OCI-LY1 (cell line): ENCODE measurements around the gene PSMA8.

Source experiments
- H2AFZ ChIP-seq: fragments of 200-600 bp; sonication (generic), shearing (Covaris generic); 2 replicates; pipeline ENCODE4 v1.6.0; 2014; ENCODE audit warnings: antibody characterized with exemption, mild to moderate bottlenecking, low read length
- H3F3A ChIP-seq: fragments of 200-600 bp; sonication (generic), shearing (Covaris generic); 2 replicates; pipeline ENCODE4 v1.6.0; 2014; ENCODE audit warnings: mild to moderate bottlenecking, antibody characterized with exemption, low read length, moderate library complexity; ENCODE audit not compliant: insufficient read depth
- H3K27ac ChIP-seq: fragments of 200-600 bp; sonication (generic); 2 replicates; pipeline ENCODE4 v1.5.1; 2014; ENCODE audit warnings: low read length, mixed run types, mild to moderate bottlenecking, low read depth; ENCODE audit not compliant: poor library complexity, severe bottlenecking
- H3K27me3 ChIP-seq: fragments of 200-600 bp; sonication (generic); 2 replicates; pipeline ENCODE4 v1.6.0; 2014; ENCODE audit warnings: antibody characterized with exemption, mild to moderate bottlenecking, low read length, moderate library complexity; ENCODE audit not compliant: insufficient read depth
- H3K36me3 ChIP-seq: fragments of 200-600 bp; sonication (generic); 2 replicates; pipeline ENCODE4 v1.6.1; 2014; ENCODE audit warnings: mild to moderate bottlenecking, antibody characterized with exemption, low read length, moderate library complexity, mixed read lengths; ENCODE audit not compliant: insufficient read depth
- H3K4me1 ChIP-seq: fragments of 200-600 bp; sonication (generic); 2 replicates; pipeline ENCODE4 v1.5.1; 2014; ENCODE audit warnings: mild to moderate bottlenecking, low read length, moderate library complexity; ENCODE audit not compliant: insufficient read depth, severe bottlenecking
- H3K4me2 ChIP-seq: fragments of 200-600 bp; sonication (generic), shearing (Covaris generic); 2 replicates; pipeline ENCODE4 v1.6.1; 2014; ENCODE audit warnings: low read length
- H3K4me3 ChIP-seq: fragments of 200-600 bp; sonication (generic); 2 replicates; pipeline ENCODE4 v1.5.1; 2014; ENCODE audit warnings: low read length, low read depth, mild to moderate bottlenecking, mixed read lengths; ENCODE audit not compliant: poor library complexity, severe bottlenecking
- H3K79me2 ChIP-seq: fragments of 200-600 bp; shearing (Covaris generic); 2 replicates; pipeline ENCODE4 v1.6.1; 2016; ENCODE audit warnings: mixed run types, low read length, mixed read lengths; ENCODE audit not compliant: insufficient read depth
- H3K9ac ChIP-seq: fragments of 200-600 bp; sonication (generic), shearing (Covaris generic); 2 replicates; pipeline ENCODE4 v1.6.1; 2014; ENCODE audit warnings: mild to moderate bottlenecking, low read length, mixed read lengths
- H3K9me2 ChIP-seq: fragments of 200-600 bp; sonication (generic), shearing (Covaris generic); 2 replicates; pipeline ENCODE4 v1.6.1; 2014; ENCODE audit warnings: low read depth, mild to moderate bottlenecking, low read length, mixed read lengths
- H3K9me3 ChIP-seq: fragments of 200-600 bp; shearing (Covaris generic); 2 replicates; pipeline ENCODE4 v1.6.1; 2014; ENCODE audit warnings: low read length, mixed read lengths
- H4K20me1 ChIP-seq: fragments of 200-600 bp; sonication (generic), shearing (Covaris generic); 2 replicates; pipeline ENCODE4 v1.6.0; 2016; ENCODE audit warnings: mild to moderate bottlenecking, low read length; ENCODE audit not compliant: insufficient read depth
- EZH2 ChIP-seq: fragments of 200-600 bp; sonication (generic), shearing (Covaris generic); IDR thresholded peaks from 2 replicates; pipeline ENCODE4 v1.8.0; 2017; ENCODE audit warnings: borderline replicate concordance, mixed run types, mild to moderate bottlenecking, antibody characterized with exemption, low read length, moderate library complexity, mixed read lengths
- TF ChIP-seq, protein P1 (sequence below): fragments of 200-600 bp; sonication (generic), shearing (Covaris generic); IDR thresholded peaks from 2 replicates; pipeline ENCODE4 v1.5.1; 2017; ENCODE audit warnings: mild to moderate bottlenecking, antibody characterized with exemption, low read length, moderate library complexity, mixed read lengths

The PSMA8 gene

DNA sequence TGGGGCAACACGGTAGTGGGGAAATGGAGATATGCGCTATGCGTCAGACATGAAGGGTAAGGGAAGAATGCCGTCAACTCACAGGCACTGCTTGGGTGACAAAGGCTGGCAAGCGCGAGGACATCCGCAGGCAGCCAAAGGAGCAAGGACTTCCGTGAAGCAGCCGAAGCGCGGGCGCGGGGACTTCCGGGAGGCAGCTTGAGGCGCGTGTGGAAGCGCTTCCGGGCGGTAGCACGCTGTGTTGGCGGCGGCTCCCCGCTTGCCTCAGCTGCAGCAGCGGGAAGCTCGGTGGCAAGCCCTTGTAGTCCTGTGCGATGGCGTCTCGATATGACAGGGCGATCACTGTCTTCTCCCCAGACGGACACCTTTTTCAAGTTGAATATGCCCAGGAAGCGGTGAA is at the start of gene PSMA8:
Gene PSMA8 (plus strand): TSS at position 218 of the 400 bp plus-strand sequence. CDS start 97 bp downstream, at position 315.
- Histone ChIP-seq H3K4me2 (peak within 1 kb of the TSS; percentile 98), H2AFZ (peak within 1 kb of the TSS; percentile 48; the same call in 1 of the 2 replicates), H3K9me2 (no peaks in the 10 kb centered on the region), H4K20me1 (no peaks in the 10 kb centered on the region), H3K4me1 (peaks cover 54% of the 10 kb centered on the region), H3F3A (no peaks in the 10 kb centered on the region; the same call in 1 of the 2 replicates), H3K27ac (peak within 1 kb of the TSS; percentile 89), H3K4me3 (peak within 1 kb of the TSS; percentile 79), H3K27me3 (no peaks in the 10 kb centered on the region), H3K9me3 (no peaks in the 10 kb centered on the region), H3K9ac (peak within 1 kb of the TSS; percentile 94), H3K79me2 (peaks cover 11% of the 10 kb centered on the region), H3K36me3 (no peaks in the 10 kb centered on the region)
- TF ChIP-seq EZH2: no peak
- TF ChIP-seq, protein P1, sequence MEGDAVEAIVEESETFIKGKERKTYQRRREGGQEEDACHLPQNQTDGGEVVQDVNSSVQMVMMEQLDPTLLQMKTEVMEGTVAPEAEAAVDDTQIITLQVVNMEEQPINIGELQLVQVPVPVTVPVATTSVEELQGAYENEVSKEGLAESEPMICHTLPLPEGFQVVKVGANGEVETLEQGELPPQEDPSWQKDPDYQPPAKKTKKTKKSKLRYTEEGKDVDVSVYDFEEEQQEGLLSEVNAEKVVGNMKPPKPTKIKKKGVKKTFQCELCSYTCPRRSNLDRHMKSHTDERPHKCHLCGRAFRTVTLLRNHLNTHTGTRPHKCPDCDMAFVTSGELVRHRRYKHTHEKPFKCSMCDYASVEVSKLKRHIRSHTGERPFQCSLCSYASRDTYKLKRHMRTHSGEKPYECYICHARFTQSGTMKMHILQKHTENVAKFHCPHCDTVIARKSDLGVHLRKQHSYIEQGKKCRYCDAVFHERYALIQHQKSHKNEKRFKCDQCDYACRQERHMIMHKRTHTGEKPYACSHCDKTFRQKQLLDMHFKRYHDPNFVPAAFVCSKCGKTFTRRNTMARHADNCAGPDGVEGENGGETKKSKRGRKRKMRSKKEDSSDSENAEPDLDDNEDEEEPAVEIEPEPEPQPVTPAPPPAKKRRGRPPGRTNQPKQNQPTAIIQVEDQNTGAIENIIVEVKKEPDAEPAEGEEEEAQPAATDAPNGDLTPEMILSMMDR: no peak

DNA sequence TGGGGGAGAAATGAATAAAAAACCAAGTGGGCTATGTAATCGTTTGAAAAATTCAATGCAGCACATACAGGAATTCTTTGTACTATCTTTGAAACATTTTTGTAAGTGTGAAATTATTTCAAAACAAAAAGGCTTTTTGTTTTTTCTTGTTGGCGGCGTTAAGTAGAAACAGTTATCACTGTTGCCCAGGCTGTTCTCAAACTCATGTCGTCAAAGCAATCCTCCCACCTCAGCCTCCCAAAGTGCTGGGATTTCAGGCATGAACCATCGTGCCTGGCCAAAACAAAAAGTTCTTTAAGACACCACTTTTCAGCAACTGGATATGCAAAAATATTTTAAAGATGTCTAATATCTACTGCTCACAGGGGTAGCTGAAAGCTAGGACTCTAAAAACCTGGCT is 48.6 kb upstream of the PSMA8 start:
- Histone ChIP-seq H3K9ac (no peak overlapping the region), H3K36me3 (peaks cover 73% of the 10 kb centered on the region), H3K9me3 (no peaks in the 10 kb centered on the region), H3K4me2 (no peak overlapping the region), H3K27ac (no peak overlapping the region), H2AFZ (no peak overlapping the region), H3K4me1 (peaks cover 29% of the 10 kb centered on the region), H3K9me2 (no peaks in the 10 kb centered on the region), H4K20me1 (no peaks in the 10 kb centered on the region), H3K27me3 (no peaks in the 10 kb centered on the region), H3K79me2 (peaks cover 83% of the 10 kb centered on the region), H3F3A (no peaks in the 10 kb centered on the region), H3K4me3 (no peak overlapping the region)
- no peak for TF ChIP-seq EZH2
- TF ChIP-seq, protein P1: no peak

DNA sequence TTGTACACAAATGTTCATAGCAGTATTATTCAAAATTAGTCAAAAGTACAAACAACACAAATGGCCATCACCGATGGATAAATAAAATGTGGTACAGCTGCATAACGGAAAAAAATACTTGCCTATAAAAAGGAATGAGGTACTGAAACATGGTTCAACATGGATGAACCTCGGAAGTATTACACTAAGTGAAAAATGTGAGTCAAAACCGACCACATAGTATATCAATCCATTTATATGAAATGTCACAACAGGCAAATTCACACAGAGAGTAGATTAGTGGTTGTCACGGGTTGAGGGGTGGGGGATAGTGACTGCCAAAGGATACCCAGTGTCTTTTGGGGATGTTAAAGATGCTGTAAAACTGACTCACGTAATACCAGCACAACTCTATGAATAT is 46.7 kb upstream of the PSMA8 start:
- H4K20me1 ChIP-seq: no peaks in the 10 kb centered on the region
- H3K9me3 ChIP-seq: no peaks in the 10 kb centered on the region
- peaks cover 56% of the 10 kb centered on the region for H3K36me3 ChIP-seq
- no peaks in the 10 kb centered on the region for H3K9me2 ChIP-seq
- H3K4me3 ChIP-seq: no peak overlapping the region
- peak overlapping the region; percentile 22; the same call in 1 of the 2 replicates for H3K4me2 ChIP-seq
- no peak overlapping the region for H2AFZ ChIP-seq
- H3K79me2 ChIP-seq: peaks cover 74% of the 10 kb centered on the region
- H3K27me3 ChIP-seq: no peaks in the 10 kb centered on the region
- no peaks in the 10 kb centered on the region for H3F3A ChIP-seq
- H3K4me1 ChIP-seq: peaks cover 34% of the 10 kb centered on the region
- no peak overlapping the region for H3K27ac ChIP-seq
- no peak overlapping the region for H3K9ac ChIP-seq
- TF ChIP-seq, protein P1: no peak
- TF ChIP-seq EZH2: no peak
